Measurements from ENCODE around the gene LGALS12.

DNA sequence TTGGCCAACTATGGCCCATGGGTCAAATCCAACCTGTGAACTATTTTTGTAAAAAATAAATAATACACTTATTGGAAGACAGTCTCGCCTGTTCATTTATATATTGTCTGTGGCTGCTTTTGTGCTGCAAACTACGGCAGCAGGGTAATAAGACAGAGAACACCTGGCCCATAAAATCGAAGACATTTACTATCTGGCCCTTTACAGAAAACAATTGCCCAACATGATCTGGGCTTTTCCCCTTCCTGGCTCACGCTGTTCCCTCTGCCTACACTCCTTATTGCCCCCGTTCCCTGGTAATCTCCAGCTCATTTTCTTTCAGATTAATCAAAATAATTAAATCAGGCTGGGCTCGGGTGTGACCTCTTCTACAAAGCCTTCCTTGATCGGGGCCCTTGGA lies 51.7 kb downstream of the LGALS12 start:
- TF ChIP-seq YY1 (IDR thresholded peaks at IDR 0.05; ENCODE audit: low read depth) (no peak), TAF1 (IDR thresholded peaks at IDR 0.05; ENCODE audit: low read depth) (no peak), CEBPB (IDR thresholded peaks at IDR 0.05) (no peak)

Data from Ishikawa (cell line).